ENCODE data around the gene MAP4K5. TPM values are rescaled to one million over a fixed set of nuclear protein-coding genes. Genes with fewer than 3 reads are reported as not detected.

MAP4K5 gene
- total RNA-seq, 1 donor from 2014 or later, result 12.3 TPM

GRCh38 chr14:50410071-50410470 lies 122.3 kb downstream of the MAP4K5 start:
- H3K4me3 ChIP-seq, result no peak overlapping the region
- H3K36me3 ChIP-seq, result peaks cover under 1% of the 10 kb centered on the region
- intact Hi-C loops (cut with micrococcal nuclease), result loop anchor here (5.0 kb wide), 1 partner anchor 43 kb away; no protein-coding TSS in a partner anchor
- DNase-seq, result no peak
- no peak for TF ChIP-seq CTCF (IDR thresholded peaks at IDR 0.05; ENCODE audit: borderline replicate concordance)
- no peaks in the 10 kb centered on the region for H3K9me3 ChIP-seq (replicated peaks)
- no peaks in the 10 kb centered on the region for H3K27me3 ChIP-seq (ENCODE audit: low read depth)
- H3K4me1 ChIP-seq, result peaks cover 10% of the 10 kb centered on the region
- H3K27ac ChIP-seq (replicated peaks), result no peak overlapping the region

GRCh38 chr14:50407111-50407812 lies 125.1 kb downstream of the MAP4K5 start:
- TF ChIP-seq CTCF (IDR thresholded peaks at IDR 0.05; ENCODE audit: borderline replicate concordance), result no peak
- H3K4me3 ChIP-seq, result no peak overlapping the region
- H3K27ac ChIP-seq (replicated peaks), result no peak overlapping the region
- no peaks in the 10 kb centered on the region for H3K36me3 ChIP-seq
- H3K9me3 ChIP-seq (replicated peaks), result no peaks in the 10 kb centered on the region
- H3K4me1 ChIP-seq, result peaks cover 10% of the 10 kb centered on the region
- intact Hi-C loops (cut with micrococcal nuclease), result no loop called here
- no peak for DNase-seq
- no peaks in the 10 kb centered on the region for H3K27me3 ChIP-seq (ENCODE audit: low read depth)

- Histone ChIP-seq H3K4me1 (peaks cover 15% of the 10 kb centered on the region), H3K36me3 (no peaks in the 10 kb centered on the region), H3K9me3 (replicated peaks) (no peaks in the 10 kb centered on the region), H3K27ac (replicated peaks) (no peak overlapping the region), H3K4me3 (no peak overlapping the region), H3K27me3 (ENCODE audit: low read depth) (no peaks in the 10 kb centered on the region)
- no peak for TF ChIP-seq CTCF (IDR thresholded peaks at IDR 0.05; ENCODE audit: borderline replicate concordance)
- DNase-seq, result no peak
- intact Hi-C loops (cut with micrococcal nuclease), result no loop called here
These were observed 128.9 kb downstream of the MAP4K5 start for GRCh38 chr14:50403419-50403818.

- intact Hi-C loops (cut with micrococcal nuclease), result no loop called here
- Histone ChIP-seq H3K27me3 (ENCODE audit: low read depth) (no peaks in the 10 kb centered on the region), H3K36me3 (no peaks in the 10 kb centered on the region), H3K27ac (replicated peaks) (no peak overlapping the region), H3K9me3 (replicated peaks) (no peaks in the 10 kb centered on the region), H3K4me3 (no peak overlapping the region), H3K4me1 (peaks cover 15% of the 10 kb centered on the region)
- DNase-seq, result no peak
- TF ChIP-seq CTCF (IDR thresholded peaks at IDR 0.05; ENCODE audit: borderline replicate concordance), result no peak
These were observed 129.4 kb downstream of the MAP4K5 start for GRCh38 chr14:50402965-50403364.

GRCh38 chr14:50400461-50400860 lies 131.9 kb downstream of the MAP4K5 start:
- intact Hi-C loops (cut with micrococcal nuclease), result no loop called here
- Histone ChIP-seq H3K4me3 (no peak overlapping the region), H3K36me3 (no peaks in the 10 kb centered on the region), H3K27ac (replicated peaks) (no peak overlapping the region), H3K4me1 (peaks cover 29% of the 10 kb centered on the region), H3K9me3 (replicated peaks) (no peaks in the 10 kb centered on the region), H3K27me3 (ENCODE audit: low read depth) (no peaks in the 10 kb centered on the region)
- no peak for TF ChIP-seq CTCF (IDR thresholded peaks at IDR 0.05; ENCODE audit: borderline replicate concordance)
- DNase-seq, result no peak

Measured in left ventricle myocardium inferior (tissue), 1 donor.